ENCODE results near the gene ADRM1. TPM values are rescaled to one million over a fixed set of nuclear protein-coding genes. Genes with fewer than 3 reads are reported as not detected.

Gene ADRM1
- total RNA-seq, 1 donor from 2014 or later = 125 TPM

- H3K27ac ChIP-seq (ENCODE audit: low read depth, low read length) = no peak overlapping the region
- peaks cover 13% of the 10 kb centered on the region for H3K4me1 ChIP-seq (ENCODE audit: insufficient read depth, low read length)
- no peaks in the 10 kb centered on the region for H3K27me3 ChIP-seq (ENCODE audit: insufficient read depth, low read length)
- FAIRE-seq = no peak
- H3K27me3 Mint-ChIP-seq (ENCODE audit: low read depth, unreplicated experiment) = no peaks in the 10 kb centered on the region
- no peak overlapping the region for H2AFZ ChIP-seq (ENCODE audit: low read depth, low read length)
- no peaks in the 10 kb centered on the region for H3K36me3 ChIP-seq (ENCODE audit: insufficient read depth, low read length)
- TF ChIP-seq, protein P1, sequence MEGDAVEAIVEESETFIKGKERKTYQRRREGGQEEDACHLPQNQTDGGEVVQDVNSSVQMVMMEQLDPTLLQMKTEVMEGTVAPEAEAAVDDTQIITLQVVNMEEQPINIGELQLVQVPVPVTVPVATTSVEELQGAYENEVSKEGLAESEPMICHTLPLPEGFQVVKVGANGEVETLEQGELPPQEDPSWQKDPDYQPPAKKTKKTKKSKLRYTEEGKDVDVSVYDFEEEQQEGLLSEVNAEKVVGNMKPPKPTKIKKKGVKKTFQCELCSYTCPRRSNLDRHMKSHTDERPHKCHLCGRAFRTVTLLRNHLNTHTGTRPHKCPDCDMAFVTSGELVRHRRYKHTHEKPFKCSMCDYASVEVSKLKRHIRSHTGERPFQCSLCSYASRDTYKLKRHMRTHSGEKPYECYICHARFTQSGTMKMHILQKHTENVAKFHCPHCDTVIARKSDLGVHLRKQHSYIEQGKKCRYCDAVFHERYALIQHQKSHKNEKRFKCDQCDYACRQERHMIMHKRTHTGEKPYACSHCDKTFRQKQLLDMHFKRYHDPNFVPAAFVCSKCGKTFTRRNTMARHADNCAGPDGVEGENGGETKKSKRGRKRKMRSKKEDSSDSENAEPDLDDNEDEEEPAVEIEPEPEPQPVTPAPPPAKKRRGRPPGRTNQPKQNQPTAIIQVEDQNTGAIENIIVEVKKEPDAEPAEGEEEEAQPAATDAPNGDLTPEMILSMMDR (IDR thresholded peaks at IDR 0.05; ENCODE audit: insufficient read depth, low read depth, low read length) = no peak
- TF ChIP-seq EZH2 (IDR thresholded peaks at IDR 0.05; ENCODE audit: insufficient read depth, low read length) = no peak
- no peaks in the 10 kb centered on the region for H3K9me3 Mint-ChIP-seq (ENCODE audit: unreplicated experiment)
- H4K20me1 ChIP-seq (ENCODE audit: insufficient read depth, low read length) = peaks cover 92% of the 10 kb centered on the region
- no peak overlapping the region for H3K9ac ChIP-seq (ENCODE audit: low read length)
- no peaks in the 10 kb centered on the region for H3K9me3 ChIP-seq (ENCODE audit: insufficient read depth, low read depth, low read length)
- H3K27ac Mint-ChIP-seq (ENCODE audit: unreplicated experiment) = no peak overlapping the region
- peaks cover 50% of the 10 kb centered on the region for H3K79me2 ChIP-seq (ENCODE audit: insufficient read depth, low read length)
- peaks cover 19% of the 10 kb centered on the region for H3K36me3 Mint-ChIP-seq (ENCODE audit: low read depth, unreplicated experiment)
- H3K4me3 ChIP-seq (ENCODE audit: insufficient read depth, low read depth, low read length) = no peak overlapping the region
- peaks cover 24% of the 10 kb centered on the region for H3K4me1 Mint-ChIP-seq (ENCODE audit: low read depth, unreplicated experiment)
- H3K4me2 ChIP-seq (ENCODE audit: low read length) = no peak overlapping the region
- no peak for DNase-seq (ENCODE audit: low read depth)
- H3K4me3 Mint-ChIP-seq (ENCODE audit: unreplicated experiment) = no peak overlapping the region
Observed at GRCh38 chr20:62254021-62254724, 48.6 kb upstream of the ADRM1 start.

DNA sequence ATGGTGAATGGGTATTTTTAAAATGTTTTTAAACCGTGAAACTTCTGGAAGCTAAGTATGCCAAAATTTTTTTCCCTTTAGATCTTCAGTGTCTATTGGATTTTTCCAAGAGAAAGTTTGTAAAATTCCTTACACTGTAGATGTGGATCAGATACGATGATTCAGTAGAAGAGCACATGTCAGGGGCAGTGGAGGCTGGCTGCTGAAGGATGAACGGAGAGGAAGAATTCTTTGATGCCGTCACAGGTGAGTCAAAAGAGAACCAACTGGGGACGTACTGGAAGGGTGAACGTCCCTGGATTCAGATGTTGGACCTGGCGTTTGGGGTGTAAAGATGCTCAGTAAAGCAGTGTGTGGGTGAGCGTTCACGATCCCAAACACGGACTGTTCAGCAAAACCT, 46.8 kb upstream of the ADRM1 start:
- Mint-ChIP-seq H3K9me3 (ENCODE audit: unreplicated experiment) (no peaks in the 10 kb centered on the region), H3K27ac (ENCODE audit: unreplicated experiment) (no peak overlapping the region), H3K36me3 (ENCODE audit: low read depth, unreplicated experiment) (peaks cover 22% of the 10 kb centered on the region), H3K4me3 (ENCODE audit: unreplicated experiment) (no peak overlapping the region), H3K4me1 (ENCODE audit: low read depth, unreplicated experiment) (peaks cover 30% of the 10 kb centered on the region), H3K27me3 (ENCODE audit: low read depth, unreplicated experiment) (no peaks in the 10 kb centered on the region)
- Histone ChIP-seq H3K9ac (ENCODE audit: low read length) (no peak overlapping the region), H4K20me1 (ENCODE audit: insufficient read depth, low read length) (peaks cover 91% of the 10 kb centered on the region), H3K27me3 (ENCODE audit: insufficient read depth, low read length) (no peaks in the 10 kb centered on the region), H3K4me1 (ENCODE audit: insufficient read depth, low read length) (peaks cover 14% of the 10 kb centered on the region), H3K27ac (ENCODE audit: low read depth, low read length) (no peak overlapping the region), H3K9me3 (ENCODE audit: insufficient read depth, low read depth, low read length) (no peaks in the 10 kb centered on the region), H3K4me2 (ENCODE audit: low read length) (no peak overlapping the region), H3K4me3 (ENCODE audit: insufficient read depth, low read depth, low read length) (no peak overlapping the region), H2AFZ (ENCODE audit: low read depth, low read length) (no peak overlapping the region), H3K79me2 (ENCODE audit: insufficient read depth, low read length) (peaks cover 40% of the 10 kb centered on the region), H3K36me3 (ENCODE audit: insufficient read depth, low read length) (no peaks in the 10 kb centered on the region)
- TF ChIP-seq, protein P1 (IDR thresholded peaks at IDR 0.05; ENCODE audit: insufficient read depth, low read depth, low read length) = no peak
- FAIRE-seq = no peak
- no peak for DNase-seq (ENCODE audit: low read depth)

Data from astrocyte (in vitro differentiated cells and primary cell).